Activated B cell treated with CpG ODN at 0.5 μM for 24 hours (primary cell): ENCODE measurements around the gene RNASE12. TPM values are rescaled to one million over a fixed set of nuclear protein-coding genes. Genes with fewer than 3 reads are reported as not detected.

Experiments
- ATAC-seq: fragments of 200-7000 bp; cut with Tn5 transposase; one replicate; pipeline ENCODE4 v1.10.0; 2021; ENCODE audit warnings: low read depth, mild to moderate bottlenecking, moderate library complexity
- CTCF ChIA-PET: fragments of 350-600 bp; sonication (Branson Sonifier 250); formaldehyde crosslinking; loops from one replicate; lab custom pipeline; 2021; ENCODE audit warnings: antibody characterized with exemption; lab: Charles Lee
- POLR2A ChIA-PET: fragments of 350-600 bp; sonication (Branson Sonifier 250); formaldehyde crosslinking; loops from one replicate; lab custom pipeline; 2021; ENCODE audit warnings: antibody characterized with exemption; lab: Charles Lee
- DNase-seq: peaks from one replicate; pipeline ENCODE4 v3.0.0; 2022
- H3K27ac Mint-ChIP-seq: one replicate; pipeline ENCODE4 v1.8.0; 2020; ENCODE audit warnings: mixed read lengths
- H3K27me3 Mint-ChIP-seq: one replicate; pipeline ENCODE4 v1.8.0; 2021; ENCODE audit warnings: mixed read lengths
- H3K36me3 Mint-ChIP-seq: one replicate; pipeline ENCODE4 v1.8.0; 2021; ENCODE audit warnings: low read depth, mixed read lengths
- H3K4me1 Mint-ChIP-seq: one replicate; pipeline ENCODE4 v1.8.0; 2021; ENCODE audit warnings: mixed read lengths
- H3K4me3 Mint-ChIP-seq: one replicate; pipeline ENCODE4 v1.8.0; 2020; ENCODE audit warnings: mild to moderate bottlenecking, mixed read lengths
- H3K9me3 Mint-ChIP-seq: one replicate; pipeline ENCODE4 v1.8.0; 2020; ENCODE audit warnings: mixed read lengths
- intact Hi-C: fragments of 100-400 bp; cut with micrococcal nuclease; formaldehyde crosslinking; loops from one replicate; pipeline ENCODE4 v1.15.1; 2024
- total RNA-seq: library from RNA; stranded (reverse); gene quantifications from 2 replicates; pipeline ENCODE4 v1.2.3, GENCODE V29; 2022
- TF ChIP-seq, protein P1 (sequence below): fragments of 200-600 bp; IDR thresholded peaks from one replicate; pipeline ENCODE4 v1.8.0; 2022; ENCODE audit warnings: antibody characterized with exemption, mild to moderate bottlenecking

The RNASE12 gene
- total RNA-seq, 1 donor from 2014 or later = not detected

- POLR2A ChIA-PET = interaction anchor here (0.5 to 3.0 kb wide), 11 partner anchors 12 to 282 kb away, joined by 4 to 16 read pairs (median 5); partner anchors contain the start of genes APEX1, PARP2 and PIP4P1
- no peak overlapping the region for H3K4me3 Mint-ChIP-seq
- no peaks in the 10 kb centered on the region for H3K9me3 Mint-ChIP-seq
- H3K4me1 Mint-ChIP-seq = peaks cover 4% of the 10 kb centered on the region
- ATAC-seq = peak; percentile 8
- no peaks in the 10 kb centered on the region for H3K36me3 Mint-ChIP-seq
- TF ChIP-seq, protein P1, sequence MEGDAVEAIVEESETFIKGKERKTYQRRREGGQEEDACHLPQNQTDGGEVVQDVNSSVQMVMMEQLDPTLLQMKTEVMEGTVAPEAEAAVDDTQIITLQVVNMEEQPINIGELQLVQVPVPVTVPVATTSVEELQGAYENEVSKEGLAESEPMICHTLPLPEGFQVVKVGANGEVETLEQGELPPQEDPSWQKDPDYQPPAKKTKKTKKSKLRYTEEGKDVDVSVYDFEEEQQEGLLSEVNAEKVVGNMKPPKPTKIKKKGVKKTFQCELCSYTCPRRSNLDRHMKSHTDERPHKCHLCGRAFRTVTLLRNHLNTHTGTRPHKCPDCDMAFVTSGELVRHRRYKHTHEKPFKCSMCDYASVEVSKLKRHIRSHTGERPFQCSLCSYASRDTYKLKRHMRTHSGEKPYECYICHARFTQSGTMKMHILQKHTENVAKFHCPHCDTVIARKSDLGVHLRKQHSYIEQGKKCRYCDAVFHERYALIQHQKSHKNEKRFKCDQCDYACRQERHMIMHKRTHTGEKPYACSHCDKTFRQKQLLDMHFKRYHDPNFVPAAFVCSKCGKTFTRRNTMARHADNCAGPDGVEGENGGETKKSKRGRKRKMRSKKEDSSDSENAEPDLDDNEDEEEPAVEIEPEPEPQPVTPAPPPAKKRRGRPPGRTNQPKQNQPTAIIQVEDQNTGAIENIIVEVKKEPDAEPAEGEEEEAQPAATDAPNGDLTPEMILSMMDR = no peak
- no peak overlapping the region for H3K27ac Mint-ChIP-seq
- H3K27me3 Mint-ChIP-seq = no peaks in the 10 kb centered on the region
- CTCF ChIA-PET = interaction anchor here (0.8 to 7.5 kb wide), 19 partner anchors 13 to 361 kb away, joined by 3 to 131 read pairs (median 5); partner anchors contain the start of genes CCNB1IP1, PARP2, RNASE4 and TEP1
- DNase-seq = peak; percentile 62
- intact Hi-C loops = loop anchor here (5.0 kb wide), 1 partner anchor 172 kb away; the partner anchor contains the start of gene RNASE6
These were observed 19.0 kb upstream of the RNASE12 start for GRCh38 chr14:20610002-20610765.

DNA sequence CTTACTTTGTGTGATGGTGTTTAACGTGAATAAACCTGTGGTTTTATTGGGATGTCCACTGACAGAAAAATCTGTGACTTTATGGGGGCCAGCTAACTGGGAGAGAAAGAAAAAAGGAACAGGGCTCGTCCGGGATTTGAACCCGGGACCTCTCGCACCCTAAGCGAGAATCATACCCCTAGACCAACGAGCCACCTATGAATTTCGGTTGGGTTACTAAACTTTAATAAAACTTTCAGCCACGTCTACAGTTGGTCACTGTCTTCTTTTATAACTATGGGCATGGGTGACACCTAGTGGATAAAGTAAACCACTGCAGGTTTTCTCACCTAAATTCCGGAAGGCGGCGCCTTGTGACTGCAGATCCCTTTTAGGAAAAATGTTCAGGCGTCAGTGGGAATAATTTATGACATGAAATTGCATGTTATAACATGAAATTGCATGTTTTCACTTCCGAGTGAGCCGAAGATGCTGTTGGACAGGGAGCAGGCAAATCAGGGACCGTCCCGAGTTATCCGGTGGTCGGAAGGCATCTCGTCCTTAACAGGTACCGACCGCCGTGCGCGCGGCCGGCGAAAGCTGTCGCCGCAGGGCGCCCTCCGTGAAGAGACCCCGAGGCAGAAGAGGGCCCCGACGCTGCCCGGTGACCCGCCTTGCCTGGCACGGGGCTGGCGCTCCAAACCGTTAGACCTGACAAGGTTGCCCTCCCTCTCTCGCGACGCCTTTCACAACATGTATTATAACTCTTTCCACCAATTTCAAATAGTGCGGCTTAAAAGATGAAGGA is 18.2 kb upstream of the RNASE12 start:
- H3K27ac Mint-ChIP-seq = no peak overlapping the region
- H3K36me3 Mint-ChIP-seq = no peaks in the 10 kb centered on the region
- intact Hi-C loops = loop anchor here (1.0 to 5.0 kb wide), 9 partner anchors 54 to 282 kb away; partner anchors contain the start of genes APEX1, PARP2 and RNASE6
- no peaks in the 10 kb centered on the region for H3K27me3 Mint-ChIP-seq
- TF ChIP-seq, protein P1 = peak; percentile 90
- H3K4me3 Mint-ChIP-seq = no peak overlapping the region
- DNase-seq = peak; percentile 57
- peaks cover 4% of the 10 kb centered on the region for H3K4me1 Mint-ChIP-seq
- ChIA-PET POLR2A (interaction anchor here (1.0 to 3.0 kb wide), 13 partner anchors 21 to 282 kb away, joined by 3 to 16 read pairs (median 5); partner anchors contain the start of genes APEX1, PARP2, PIP4P1 and PNP), CTCF (interaction anchor here (0.7 to 7.5 kb wide), 22 partner anchors 14 to 362 kb away, joined by 3 to 131 read pairs (median 5); partner anchors contain the start of genes APEX1, CCNB1IP1, OSGEP and PARP2)
- ATAC-seq = peak; percentile 29
- no peaks in the 10 kb centered on the region for H3K9me3 Mint-ChIP-seq

DNA sequence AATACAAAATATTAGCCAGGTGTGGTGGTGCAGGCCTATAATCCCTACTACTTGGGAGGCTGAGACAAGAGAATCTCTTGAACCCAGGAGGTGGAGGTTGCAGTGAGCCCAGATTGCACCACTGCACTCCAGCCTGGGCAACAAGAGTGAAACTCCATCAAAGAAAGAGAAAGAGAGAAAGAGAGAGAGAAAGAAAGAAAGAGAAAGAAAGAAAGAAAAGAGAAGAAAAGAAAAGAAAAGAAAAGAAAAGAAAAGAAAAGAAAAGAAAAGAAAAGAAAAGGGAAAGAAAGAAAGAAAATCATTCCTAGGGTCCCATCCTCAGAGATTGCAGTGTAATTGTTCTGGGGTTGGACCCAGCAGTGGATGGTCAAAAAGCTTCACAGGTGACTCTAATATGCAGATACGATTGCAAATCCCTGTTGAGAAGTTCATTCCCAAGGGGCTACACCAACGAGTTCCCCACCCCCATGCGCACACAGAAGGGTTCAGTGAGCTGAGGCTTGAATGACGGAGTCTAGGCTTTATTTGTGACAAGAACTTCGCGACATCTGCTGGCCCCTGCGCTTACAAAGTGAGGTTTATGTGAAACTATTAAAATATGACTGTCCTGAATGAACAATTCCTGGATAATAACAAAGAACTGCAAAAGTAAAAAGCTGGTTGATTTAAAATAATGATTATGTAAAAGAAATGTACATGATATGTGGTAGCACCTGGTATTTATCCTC is 17.4 kb upstream of the RNASE12 start:
- DNase-seq = no peak
- ATAC-seq = no peak
- Mint-ChIP-seq H3K36me3 (no peaks in the 10 kb centered on the region), H3K27me3 (no peaks in the 10 kb centered on the region), H3K4me3 (no peak overlapping the region), H3K9me3 (no peaks in the 10 kb centered on the region), H3K4me1 (peaks cover 4% of the 10 kb centered on the region), H3K27ac (peak overlapping the region; percentile 15)
- POLR2A ChIA-PET = interaction anchor here (0.8 to 3.0 kb wide), 7 partner anchors 75 to 281 kb away, joined by 3 to 16 read pairs (median 4); partner anchors contain the start of genes PARP2, PNP and TEP1
- TF ChIP-seq, protein P1 = no peak
- intact Hi-C loops = loop anchor here (1.0 kb wide), 8 partner anchors 55 to 281 kb away; partner anchors contain the start of genes APEX1 and PARP2
- CTCF ChIA-PET = interaction anchor here (0.7 to 7.5 kb wide), 14 partner anchors 11 to 281 kb away, joined by 3 to 131 read pairs (median 8); partner anchors contain the start of genes APEX1, OSGEP, PARP2 and RNASE4

GRCh38 chr14:20607617-20608016 is 16.4 kb upstream of the RNASE12 start:
- H3K27me3 Mint-ChIP-seq = no peaks in the 10 kb centered on the region
- no peak overlapping the region for H3K4me3 Mint-ChIP-seq
- TF ChIP-seq, protein P1 = no peak
- intact Hi-C loops = no loop called here
- H3K27ac Mint-ChIP-seq = no peak overlapping the region
- peaks cover 4% of the 10 kb centered on the region for H3K4me1 Mint-ChIP-seq
- no peaks in the 10 kb centered on the region for H3K36me3 Mint-ChIP-seq
- ChIA-PET POLR2A (no interaction called here), CTCF (interaction anchor here (2.9 to 7.5 kb wide), 3 partner anchors 84 to 280 kb away, joined by 12 to 131 read pairs (median 53); partner anchors contain the start of gene TEP1)
- H3K9me3 Mint-ChIP-seq = no peaks in the 10 kb centered on the region
- no peak for DNase-seq
- no peak for ATAC-seq
